GM21367 (cell line): ENCODE results near the gene KATNB1.
"Not testable (repeated sequence)": the region's sequence is repeated elsewhere in the genome, so short reads cannot be mapped to it uniquely, and the experiment has no call there.

ENCODE experiments used
- ATAC-seq: cut with Tn5 transposase; IDR thresholded peaks from one replicate; pipeline ENCODE4 v1.9.1; 2021; ENCODE audit not compliant: unreplicated experiment

The KATNB1 gene

GRCh38 chr16:57701759-57702371 lies 33.7 kb upstream of the KATNB1 start:
- ATAC-seq, result no peak

GRCh38 chr16:57703416-57704010 lies 32.1 kb upstream of the KATNB1 start:
- no peak for ATAC-seq

DNA sequence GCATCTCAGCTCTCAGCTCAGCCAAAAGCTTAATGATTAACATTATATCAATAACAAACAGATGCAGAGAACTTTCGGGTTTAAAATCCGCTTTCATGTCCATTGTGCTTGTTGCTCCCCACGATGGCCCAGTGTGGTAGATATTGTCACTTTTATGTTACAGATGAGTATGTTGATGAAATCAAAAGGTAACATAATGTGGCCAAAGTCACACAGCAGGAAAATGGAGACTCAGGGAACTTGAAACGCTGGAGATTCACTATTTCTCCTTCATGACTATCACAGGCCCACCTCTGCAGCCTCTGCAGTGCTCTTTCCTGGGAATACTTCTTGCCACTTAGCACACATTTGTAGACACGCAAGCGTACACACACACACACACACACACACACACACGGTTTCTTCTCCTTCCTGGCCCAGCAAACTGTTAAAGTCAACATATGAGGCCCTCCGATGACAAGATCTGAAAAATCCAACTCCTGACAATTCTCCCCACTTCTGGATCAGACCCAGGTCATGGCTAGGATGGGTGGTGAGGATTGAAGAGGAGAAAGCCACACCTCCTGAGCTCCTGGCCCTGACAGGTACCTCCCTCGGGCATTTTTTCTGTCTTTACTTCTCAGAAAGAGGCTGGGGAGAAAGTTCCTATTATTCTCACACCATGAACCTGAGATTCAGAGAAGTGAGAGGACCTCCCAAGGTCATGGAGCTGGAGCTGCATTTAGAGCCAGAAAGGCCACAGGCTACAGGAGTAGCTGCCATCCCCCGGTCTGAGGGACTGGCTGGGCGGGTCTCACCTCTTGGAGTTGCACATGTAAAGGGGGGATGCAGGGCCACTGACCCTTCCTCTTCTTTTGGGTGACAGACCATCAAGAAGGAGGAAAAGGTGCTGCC lies 31.3 kb upstream of the KATNB1 start:
- ATAC-seq, result no peak

- no peak for ATAC-seq
Observed at GRCh38 chr16:57704905-57705852, 30.4 kb upstream of the KATNB1 start.

GRCh38 chr16:57706717-57707116 lies 28.9 kb upstream of the KATNB1 start:
- no peak for ATAC-seq

- no peak for ATAC-seq
Observed at GRCh38 chr16:57707331-57707730, 28.2 kb upstream of the KATNB1 start.

GRCh38 chr16:57708168-57708567 lies 27.4 kb upstream of the KATNB1 start:
- ATAC-seq, result no peak

DNA sequence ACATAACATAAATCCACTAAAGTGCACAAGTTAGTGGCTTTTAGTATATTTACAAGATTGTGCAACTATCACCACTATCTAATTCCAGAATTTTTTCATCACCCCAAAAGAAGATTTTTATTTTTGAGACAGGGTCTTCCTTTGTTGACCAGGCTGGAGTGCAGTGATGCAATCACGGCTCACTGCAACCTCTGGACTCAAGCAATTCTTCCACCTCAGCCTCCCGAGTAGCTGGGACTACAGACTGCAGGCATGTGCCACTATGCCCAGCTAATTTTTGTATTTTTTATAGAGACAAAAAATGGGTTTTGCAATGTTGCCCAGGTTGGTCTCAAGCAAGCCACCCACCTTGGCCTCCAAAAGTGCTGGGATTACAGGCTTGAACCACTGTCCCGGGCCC lies 25.9 kb upstream of the KATNB1 start:
- ATAC-seq, result no peak

DNA sequence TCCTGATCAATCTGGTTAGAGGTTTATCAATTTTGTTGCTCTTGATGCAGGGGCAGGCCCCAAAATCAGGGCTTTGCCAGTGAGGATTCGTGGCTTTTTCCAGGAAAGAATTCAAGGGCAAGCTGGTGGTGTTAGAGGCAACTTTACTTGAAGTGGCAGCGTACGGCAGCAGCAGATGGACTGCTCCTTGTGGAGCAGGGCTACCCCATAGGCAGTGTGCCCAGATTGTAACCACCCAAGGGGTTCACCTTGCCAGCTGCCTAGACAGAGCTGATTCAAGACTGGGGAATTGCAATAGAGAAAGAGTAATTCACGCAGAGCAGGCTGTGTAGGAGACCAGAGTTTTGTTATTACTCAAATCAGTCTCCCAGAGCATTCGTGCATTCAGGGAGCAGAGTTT lies 24.2 kb upstream of the KATNB1 start:
- no peak for ATAC-seq

DNA sequence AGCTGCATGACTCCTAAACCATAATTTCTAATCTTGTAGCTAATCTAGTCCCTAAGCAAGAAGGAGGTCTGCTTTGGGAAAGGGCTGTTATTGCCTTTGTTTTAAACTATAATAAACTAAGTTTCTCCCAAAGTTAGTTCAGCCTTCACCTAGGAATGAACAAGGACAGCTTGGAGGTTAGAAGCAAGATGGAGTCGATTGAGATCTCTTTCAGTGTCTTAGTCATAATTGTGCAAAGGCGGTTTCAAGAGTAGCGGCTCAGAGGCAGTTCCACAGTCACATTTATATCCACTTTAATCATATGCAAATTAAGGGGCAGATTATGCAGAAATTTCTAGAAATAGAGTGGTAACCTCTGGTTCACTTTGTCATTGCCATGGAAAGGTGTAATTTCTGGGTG lies 23.6 kb upstream of the KATNB1 start:
- no peak for ATAC-seq

GRCh38 chr16:57712569-57712968 lies 23.0 kb upstream of the KATNB1 start:
- ATAC-seq, result not testable (repeated sequence)

GRCh38 chr16:57713596-57713995 lies 22.0 kb upstream of the KATNB1 start:
- ATAC-seq, result no peak

DNA sequence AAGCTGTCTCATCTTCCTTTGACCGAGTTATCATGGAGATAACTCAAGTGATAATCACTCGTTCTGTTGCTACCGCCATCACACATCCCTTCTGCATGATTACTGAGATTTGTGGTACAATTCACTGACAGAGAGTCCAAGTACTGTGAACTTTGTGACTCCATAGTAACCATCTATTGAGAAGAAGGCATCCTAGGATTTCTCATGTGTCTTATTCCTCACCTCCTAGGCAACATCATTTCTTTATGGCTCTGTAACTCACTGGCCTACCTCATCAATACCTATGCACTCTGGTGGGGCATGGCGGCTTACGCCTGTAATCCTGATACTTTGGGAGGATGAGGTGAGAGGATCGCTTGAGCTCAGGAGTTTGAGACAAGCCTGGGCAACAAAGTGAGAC lies 21.5 kb upstream of the KATNB1 start:
- ATAC-seq, result no peak

- no peak for ATAC-seq
Observed at GRCh38 chr16:57720142-57720575, 15.4 kb upstream of the KATNB1 start.

- no peak for ATAC-seq
Observed at GRCh38 chr16:57721356-57722209, 14.0 kb upstream of the KATNB1 start.

- no peak for ATAC-seq
Observed at GRCh38 chr16:57722210-57722499, 13.4 kb upstream of the KATNB1 start.

- ATAC-seq, result no peak
Observed at GRCh38 chr16:57722651-57723050, 12.9 kb upstream of the KATNB1 start.

DNA sequence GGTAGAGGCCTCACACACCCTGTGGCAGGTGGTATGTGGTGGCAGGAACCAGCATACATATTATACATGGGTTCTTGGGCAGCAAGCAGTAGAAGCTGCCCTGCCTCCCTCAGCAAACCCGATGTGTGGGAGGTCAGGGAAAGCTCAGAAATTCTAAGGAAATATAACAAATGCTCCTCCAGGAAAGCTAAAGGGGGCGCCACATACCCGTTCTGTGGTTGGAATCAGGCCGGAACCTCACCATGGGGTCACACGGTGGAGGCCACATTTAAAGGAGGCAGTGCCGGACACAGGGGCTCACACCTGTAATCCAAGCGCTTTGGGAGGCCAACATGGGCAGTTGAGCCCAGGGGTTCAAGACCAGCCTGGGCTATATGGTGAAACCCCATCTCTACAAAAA lies 12.4 kb upstream of the KATNB1 start:
- no peak for ATAC-seq

- no peak for ATAC-seq
Observed at GRCh38 chr16:57724531-57724930, 11.0 kb upstream of the KATNB1 start.

DNA sequence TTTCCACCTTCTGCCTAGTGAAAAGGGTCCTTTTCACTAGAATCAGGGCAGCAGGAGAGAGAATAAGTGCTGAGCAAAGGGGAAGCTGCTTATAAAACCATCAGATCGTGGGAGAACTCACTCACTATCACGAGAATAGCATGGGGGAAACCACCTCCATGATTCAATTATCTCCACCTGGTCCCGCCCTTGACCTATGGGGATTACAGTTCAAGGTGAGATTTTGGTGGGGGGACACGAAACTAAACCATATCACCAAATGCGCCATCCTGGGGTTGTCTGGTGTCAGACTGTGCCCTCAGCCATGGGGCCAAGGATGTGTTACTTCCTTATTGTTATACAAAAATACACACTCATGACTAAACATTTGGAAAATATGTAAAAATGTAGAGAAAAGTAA lies 10.4 kb upstream of the KATNB1 start:
- no peak for ATAC-seq
